GM19035 (cell line): ENCODE data around the gene RTN4RL2.
A peak's percentile ranks its signal among the peaks of the same experiment; 100 is the strongest.
"Not testable (repeated sequence)": the region's sequence is repeated elsewhere in the genome, so short reads cannot be mapped to it uniquely, and the experiment has no call there.

Source experiments
- ATAC-seq: cut with Tn5 transposase; IDR thresholded peaks from one replicate; pipeline ENCODE4 v1.9.1; 2021; ENCODE audit not compliant: unreplicated experiment

The RTN4RL2 gene

DNA sequence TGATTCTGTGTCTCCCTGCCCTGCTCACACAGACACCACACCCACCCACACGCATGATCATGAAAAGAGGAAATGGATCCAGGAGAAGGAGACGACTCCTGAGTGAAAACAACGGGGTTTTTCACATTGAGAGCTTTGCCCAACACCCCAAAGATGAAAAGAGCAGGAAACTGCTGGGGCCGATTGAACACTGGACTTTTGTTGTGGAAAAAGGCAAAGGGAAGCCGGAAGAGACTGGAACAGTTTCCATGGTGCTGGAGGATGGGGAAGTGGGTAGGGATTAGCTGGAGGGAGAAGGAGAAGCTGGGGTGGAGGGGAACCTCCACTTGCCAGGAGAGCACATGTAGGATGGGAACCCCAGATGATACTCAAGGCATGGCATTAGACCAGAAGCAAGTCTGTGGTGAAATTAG, 28.2 kb upstream of the RTN4RL2 start:
- no peak for ATAC-seq

DNA sequence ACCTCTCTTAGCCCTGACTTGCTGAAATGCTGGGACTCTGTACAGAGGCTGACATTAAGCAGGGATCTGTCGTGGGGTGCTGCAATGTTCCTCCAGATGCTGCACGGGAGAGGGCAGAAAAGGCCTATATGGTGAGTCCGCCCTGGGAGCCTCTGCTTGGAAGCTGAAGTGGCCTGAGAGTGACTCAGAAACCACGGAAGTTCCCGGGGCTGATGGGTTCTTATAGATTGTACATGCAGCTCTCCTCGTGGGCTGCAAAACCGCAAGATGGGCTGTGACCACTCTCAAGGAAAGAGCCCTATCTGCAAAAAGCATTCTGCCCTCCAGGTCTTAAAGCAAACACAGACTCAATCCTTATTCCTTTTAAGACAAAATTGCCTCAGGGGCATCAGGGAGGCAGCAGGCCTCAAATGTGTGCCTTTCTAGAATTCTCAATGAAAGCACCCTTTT, 27.6 kb upstream of the RTN4RL2 start:
- ATAC-seq, result no peak

DNA sequence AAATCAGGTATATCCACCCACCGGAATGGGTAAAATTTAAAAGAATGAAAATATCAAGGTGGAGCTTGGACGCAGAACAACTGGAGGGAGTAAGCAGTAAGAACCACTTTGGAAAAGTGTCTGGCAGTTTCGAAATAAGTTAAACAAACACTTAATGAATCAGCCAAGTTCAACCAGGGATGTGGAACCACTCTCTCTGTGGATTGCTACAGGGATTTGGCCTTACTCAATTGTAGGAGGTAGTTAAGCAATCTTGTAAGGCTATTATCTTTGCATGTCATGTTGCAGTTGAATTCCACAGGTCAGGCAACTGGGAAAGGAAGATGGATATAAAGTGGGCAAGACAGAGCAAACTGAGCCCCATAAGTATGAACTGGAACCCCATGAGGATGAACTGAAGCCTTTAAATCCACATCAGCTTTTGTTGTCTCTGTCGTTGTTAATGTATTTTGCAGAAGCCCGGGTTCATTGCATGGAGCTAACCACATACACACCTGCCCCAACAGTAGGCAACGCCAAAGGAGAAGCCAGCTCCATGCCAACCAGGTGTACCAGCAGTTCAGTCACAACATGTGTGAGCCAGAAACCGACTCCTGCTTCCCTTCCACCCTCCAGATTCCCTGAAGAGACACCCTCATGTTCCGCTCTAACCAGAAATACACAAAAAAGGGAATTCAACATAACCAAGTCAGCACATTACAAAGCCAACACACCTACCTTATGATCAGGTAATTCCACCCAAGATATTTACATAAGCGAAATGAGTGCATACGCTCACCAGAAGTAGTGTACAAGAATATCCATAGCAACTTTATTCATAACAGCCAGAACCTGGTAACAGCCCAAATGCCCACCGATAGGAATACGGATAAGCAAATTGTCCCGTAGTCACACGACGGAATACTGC, 25.4 kb upstream of the RTN4RL2 start:
- no peak for ATAC-seq

DNA sequence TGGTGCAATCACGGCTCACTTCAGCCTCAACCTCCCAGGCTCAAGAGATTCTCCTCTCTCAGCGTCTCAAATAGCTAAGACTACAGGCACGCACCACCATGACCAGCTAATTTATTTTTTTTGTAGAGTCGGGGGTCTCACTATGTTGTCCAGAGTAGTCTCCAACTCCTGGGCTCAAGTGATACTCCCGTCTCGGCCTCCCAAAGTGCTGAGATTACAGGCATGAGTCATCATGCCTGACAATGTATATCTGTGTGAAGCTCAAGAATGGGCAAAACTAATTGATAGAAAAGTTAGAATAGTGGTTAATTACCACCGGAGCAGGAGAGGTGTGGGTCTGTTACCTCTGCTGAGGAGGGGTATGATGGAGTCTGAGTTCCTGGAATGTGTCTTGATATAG, 24.3 kb upstream of the RTN4RL2 start:
- ATAC-seq, result no peak

DNA sequence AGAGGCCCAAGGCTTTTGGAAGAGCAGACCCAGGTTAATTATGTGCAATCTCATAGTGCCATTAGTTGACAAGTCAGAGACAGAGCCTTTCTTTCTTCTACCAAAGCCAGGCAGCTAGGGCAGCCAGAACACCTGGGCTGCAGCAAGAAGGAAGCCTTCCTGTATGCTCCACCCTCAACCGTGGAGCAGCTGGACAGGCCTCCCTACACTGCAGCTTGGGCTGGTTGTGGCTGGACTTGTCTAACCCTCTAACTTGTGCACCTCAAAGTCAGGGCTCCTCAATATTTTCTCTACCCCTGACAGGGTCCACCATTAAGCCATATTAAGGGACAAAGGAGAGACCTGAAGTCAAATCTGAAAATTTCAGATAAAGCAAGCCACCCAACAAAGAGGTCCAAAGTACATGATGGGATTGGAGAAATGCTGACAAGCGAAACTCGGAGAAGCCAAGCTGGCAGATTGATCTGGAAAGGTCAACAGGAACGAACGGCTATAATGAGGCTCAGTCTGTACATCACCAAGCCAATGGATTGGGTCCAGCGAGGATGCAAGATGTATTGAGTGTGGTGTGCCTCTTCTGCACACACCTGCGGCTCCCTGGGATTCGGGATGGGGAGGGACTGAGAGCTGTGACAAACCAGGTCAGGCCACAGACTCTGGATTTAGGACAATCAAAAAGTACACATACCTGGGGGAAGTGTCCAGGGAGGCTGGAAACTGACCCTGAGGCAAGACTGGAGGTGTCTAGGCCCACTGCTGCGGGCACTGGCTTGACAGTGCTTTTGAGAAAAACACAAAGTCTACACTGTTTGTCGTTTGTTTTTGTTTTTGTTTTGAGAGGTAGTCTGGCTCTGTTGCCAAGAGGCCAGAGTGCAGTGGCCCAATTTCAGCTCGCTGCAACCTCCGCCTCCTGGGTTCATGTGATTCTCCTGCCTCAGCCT, 21.7 kb upstream of the RTN4RL2 start:
- ATAC-seq, result no peak

DNA sequence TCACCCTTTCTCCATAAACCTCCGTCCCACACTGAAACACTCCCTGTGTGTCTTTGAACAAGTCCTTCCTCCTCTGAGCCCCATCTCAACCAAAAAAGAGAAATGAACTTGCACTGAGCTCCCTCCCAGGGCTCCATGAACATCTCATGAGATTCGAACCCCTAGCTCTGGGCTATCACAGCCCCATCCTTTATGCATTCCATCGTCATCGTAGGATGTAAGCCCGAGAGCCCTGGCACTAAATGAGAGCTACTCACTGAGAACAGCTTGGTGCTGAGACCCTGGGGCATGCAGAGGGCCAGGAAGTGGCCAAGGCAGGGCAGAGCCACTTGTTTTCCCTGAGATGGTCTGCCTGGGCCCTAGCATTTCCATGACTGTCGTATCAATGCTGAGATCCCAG, 20.5 kb upstream of the RTN4RL2 start:
- ATAC-seq, result no peak

DNA sequence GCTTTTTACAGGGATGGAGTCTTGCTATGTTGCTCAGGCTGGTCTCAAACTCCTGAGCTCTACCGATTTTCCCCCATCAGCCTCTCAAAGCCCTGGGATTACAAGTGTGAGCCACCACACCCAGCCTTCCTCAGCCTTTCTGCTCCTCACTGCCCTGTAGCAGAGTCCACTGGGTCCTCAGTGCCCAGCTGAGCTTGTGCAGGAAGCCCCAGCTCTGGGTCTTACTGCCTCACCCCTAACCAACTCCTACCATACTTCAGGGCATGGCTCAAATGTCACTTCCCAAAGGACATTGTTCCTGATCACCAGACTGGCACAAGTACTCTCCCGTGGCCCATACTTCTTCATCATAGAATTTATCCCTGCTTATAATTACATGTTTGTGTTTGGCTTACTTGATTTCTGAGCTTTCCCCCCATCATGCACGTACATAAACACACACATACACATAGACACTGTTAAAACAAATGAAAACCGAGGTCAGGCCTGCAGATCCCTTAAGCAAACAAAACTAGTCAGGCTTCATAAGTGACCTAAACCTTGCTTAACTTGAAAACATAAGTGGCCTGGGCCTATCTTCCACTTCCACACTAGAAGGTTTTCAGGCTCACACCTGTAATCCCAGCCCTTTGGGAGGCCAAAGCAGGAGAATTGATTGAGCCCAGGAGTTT, 19.4 kb upstream of the RTN4RL2 start:
- no peak for ATAC-seq

DNA sequence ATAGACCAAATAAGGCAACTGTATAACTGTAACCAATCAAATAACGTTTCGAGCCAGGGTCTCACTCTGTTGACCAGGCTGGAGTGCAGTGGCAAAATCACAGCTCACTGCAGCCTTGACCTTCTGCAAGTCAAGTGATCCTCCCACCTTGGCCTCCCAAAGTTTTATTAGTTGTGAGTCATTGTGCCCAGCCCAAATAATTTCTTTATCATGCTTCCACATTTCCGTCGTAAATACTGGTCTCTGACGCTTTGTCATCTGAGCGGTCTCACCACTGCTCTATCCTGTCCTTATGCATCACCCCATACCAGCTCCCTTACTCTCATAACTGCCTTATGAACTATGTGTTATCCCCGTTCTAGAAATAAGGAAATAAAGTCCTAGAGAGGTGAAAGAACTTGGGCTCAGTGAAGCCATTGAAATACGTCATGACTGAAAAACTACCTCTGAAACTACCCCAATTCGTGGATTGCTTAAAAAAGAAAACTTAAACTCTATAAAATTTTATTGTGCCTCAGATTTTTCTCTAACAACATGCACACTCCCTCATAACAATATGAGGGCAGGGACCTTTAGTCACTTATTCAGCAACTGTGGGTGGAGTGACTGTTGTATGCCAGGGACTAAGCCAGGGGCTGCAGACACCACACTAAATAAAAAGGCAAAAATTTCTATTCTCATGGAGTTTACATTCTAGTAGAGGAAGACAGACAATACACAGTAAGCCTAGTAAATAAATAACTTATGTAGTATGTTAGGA, 15.8 kb upstream of the RTN4RL2 start:
- ATAC-seq, result no peak

DNA sequence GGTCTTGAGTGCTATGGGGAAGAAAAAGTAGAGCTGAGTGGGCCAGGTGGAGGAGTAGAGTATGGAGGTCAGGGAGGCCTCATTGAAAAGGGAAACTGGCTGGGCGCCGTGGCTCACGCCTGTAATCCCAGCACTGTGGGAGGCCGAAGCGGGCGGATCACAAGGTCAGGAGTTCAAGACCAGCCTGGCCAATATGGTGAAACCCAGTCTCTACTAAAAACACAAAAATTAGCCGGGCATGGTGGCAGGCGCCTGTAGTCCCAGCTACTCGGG, 15.3 kb upstream of the RTN4RL2 start:
- not testable (repeated sequence) for ATAC-seq

DNA sequence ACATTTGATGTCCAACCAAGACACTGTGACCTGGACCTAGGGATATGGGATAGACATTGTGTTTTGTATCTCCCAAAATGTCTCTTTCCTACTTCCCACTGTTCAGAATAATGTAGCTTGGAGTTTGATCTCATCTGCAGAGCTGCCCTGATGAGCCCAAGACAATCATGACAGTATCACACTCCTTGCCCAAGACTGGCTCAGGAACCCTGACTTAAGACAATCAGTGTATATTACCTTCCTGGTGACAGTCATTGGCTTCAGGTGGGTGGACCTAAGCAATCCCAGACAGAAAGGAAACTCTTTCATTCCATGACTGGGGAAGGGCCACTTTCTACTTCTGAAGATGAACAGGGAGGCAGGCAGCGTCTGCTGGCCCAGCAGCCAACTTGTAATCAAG, 14.3 kb upstream of the RTN4RL2 start:
- ATAC-seq, result no peak

DNA sequence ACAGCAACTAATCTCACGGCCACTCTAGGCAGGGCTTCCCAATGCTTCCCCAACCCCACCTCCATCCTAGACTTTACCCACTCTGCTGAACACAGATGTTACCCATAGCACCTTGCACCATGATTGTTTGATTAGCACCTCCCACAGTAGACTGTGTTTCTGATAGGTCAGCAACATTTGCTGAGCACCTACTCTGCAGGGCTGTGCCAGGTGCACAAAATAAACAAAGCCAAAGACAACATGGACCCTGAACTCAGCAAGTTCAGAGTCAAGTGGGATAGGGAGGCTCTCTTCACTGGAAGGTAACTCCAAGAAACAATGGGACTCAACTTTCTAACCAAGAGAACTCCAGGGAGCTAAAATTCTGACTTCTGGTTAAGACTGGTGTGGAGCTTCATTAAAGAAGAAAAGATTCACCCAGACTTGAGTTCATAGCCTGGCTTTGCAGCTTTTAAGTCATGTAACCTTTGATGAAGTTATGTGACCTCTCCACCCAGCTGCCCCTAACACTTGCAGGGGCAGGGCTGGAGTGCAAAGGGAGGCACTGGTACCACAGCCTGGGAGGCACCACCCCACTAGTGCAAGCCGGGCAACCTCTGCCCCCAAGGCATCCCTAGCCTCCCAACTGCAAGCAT, 6.7 kb upstream of the RTN4RL2 start:
- ATAC-seq, result no peak

DNA sequence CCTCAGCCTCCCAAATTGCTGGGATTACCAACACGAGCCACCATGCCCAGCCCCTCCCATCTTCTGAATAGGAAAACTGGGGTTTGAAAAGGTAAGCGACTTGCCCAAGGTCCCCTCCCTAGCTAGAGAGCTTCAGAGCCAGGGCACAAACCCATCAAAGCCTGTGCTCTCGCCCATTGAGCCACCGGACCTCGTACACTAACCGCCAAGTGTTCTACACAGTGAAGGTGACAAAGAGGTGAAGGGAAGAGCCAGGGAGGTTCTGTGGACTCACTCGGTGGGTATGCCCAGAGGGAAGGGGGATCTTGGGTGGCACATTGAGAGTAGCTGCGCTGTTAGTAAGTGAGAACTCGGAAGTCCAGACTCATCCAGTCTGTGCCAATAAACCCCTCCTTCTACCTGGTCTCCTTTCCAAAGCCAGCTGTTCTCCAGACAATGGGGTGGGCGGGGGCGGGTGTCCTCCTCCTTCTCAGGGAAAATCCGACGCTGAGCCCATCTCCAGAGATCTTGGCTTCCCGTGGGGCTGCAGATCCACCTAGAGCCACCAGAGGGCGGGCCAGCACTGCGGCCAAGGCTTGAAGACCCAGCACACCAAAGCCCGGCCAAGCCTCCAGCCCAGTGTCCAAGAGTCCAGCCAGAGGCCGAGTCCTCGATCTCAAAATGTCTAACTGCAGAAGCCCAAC, 3.2 kb upstream of the RTN4RL2 start:
- ATAC-seq, result peak; percentile 75

DNA sequence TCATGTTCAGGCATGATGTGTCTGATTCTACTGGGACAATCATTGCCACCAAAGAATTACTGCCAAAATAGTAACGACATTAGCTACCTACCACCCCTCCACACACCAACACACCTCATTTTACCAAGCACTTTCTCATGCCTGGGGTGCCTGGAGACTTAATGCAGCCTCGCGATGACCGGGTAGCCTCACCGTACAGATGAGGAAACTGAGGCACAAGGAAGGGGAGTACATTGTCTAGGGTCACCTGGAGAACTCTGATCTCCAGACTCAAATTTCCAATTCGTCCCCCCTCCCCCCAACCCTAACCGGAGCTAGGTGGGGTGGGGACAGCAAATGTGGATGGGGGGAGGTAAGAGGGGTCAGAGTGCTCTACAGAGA, 2.7 kb upstream of the RTN4RL2 start:
- peak; percentile 22 for ATAC-seq

DNA sequence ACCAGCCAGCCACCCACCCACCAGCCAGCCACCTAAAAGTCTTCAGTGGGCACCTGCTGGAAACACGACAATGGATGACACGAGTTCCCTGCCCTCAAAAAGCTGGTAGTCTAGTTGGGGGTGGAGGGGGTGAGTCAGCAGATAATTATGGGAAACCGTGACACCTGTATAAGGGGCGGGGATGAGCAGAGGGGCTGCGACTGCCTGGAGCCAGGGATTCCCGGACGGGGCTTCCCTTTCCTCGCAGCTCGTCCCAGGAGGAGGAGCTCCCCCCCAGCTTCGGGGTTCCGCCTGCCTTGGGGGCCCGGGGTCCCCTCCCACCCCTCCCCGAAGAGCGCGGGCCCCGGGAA, 2.3 kb upstream of the RTN4RL2 start:
- no peak for ATAC-seq

DNA sequence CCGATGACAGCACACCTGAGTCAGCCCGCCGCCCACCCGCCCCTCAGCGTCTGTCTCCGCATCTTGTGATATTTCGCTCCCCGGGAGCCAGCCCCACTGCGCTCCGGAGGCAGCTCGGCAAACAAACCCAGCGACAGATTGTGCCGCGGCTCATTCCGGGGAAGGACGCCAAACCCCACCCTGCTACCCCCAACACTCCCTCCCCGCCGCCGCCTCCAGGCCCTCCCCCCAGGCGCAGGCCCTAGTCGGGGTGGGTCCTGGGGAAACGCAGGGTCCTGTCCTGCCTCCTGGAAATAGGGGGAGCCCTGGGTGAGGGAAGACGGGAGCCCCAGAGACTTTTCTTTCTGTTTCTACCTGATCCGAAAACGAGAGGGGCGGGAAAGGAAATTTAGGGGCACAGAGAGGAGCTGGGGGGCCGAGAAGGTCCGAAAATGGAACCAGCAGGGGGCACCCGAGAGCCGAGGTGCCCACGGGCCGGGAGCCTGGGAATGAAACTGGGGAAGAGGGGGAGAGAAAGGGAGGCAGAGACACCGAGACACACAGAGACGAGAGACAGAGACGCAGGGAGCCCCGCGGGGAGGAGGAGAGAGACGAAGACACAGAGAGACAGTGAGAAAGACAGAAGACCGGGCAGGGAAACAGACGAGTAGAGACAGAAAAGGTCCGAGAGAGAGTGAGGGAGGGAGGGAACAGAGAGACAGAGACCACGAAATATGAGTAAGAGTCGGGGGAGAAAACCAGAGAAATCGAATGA, 1.7 kb upstream of the RTN4RL2 start:
- ATAC-seq, result no peak

DNA sequence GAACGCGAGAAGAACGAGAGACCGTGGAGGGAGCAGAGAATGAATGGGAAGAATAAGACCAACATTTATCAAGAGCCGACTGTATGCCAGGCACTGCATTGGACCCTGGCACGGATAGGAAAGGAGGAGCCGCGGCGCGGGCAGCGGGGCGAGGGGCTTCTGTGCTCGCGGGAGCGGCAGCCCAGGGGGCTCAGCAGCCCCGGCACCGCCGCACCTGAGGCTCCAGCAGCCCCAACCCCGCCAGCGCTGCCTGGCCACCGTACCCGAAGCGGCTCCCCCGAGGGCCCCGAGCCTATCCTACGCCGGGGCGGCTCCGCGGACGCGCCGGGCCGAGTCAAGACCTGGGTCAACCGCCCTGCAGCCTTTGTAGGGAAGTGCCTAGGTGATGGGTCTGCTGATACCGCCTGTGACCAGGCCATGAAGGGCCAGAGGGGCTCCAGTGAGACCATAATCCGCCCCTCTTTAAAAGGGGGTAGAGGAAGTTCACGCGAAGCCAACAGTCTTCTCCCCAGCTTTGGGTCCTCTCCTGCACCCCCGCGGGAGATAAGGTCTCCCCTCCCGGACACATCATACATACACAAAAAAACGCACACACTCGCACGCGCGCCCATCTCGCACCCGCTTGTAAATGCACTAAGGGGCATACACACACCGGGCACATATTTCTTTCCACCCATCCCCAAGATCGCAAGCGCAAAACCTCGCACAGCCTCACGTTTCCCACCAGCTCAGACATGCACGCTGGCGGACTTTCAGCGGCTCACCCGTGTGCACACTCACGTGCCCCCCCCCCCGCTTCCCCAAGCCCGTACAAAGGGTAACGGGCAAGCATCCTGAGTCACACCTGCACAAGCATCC, 935 bp upstream of the RTN4RL2 start:
- ATAC-seq, result no peak

DNA sequence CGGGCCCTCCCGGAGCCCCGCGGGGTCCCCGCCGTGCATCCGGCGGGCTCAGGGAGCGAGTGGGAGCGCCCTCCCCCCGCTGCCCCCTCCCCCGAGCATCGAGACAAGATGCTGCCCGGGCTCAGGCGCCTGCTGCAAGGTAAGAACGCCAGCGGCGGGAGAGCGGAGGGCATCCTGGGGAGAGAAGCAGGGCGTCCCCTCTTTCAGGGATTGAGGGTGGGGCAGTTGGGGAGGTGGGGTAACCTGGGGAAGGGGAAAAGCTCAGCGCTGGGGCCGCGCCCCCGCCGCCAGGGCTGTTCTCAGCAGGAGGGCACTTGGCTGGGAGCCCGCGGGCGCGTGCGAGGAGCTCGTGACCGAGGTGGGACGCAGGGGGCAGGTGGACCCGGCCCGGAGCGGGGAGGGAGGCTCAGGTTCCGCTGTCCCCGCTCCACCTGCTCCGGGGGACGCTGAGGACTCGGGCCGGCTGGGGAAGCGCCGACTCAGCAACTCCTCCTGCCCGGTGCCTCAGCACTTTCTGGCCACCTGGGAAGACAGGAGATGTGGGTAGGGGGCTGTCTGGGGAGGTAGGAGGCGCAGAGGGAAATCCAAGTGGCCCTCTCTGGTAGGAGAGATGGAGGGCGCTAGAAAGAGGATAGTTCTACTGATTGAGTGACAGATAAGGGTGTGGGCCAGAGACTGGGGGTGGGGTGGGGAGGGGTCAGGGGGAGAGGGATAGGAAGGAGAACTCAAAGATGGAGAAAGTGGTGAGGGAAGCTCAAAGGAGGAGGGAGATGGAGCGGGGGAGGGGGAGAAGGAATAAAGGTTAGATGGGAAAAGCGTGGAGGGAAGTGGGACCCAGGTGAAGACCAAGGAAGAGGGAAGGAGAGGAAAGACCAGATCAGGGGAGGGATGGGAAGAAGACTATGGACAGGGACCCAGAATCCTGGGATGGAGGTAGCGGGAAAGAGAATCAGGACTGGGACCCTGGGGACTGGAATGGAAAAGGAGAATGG, 726 bp downstream of the RTN4RL2 start:
- ATAC-seq, result no peak
